NCI-H2107 (cell line): Measurements from ENCODE around the gene CASZ1.
A peak's percentile ranks its signal among the peaks of the same experiment; 100 is the strongest.

Source experiments
- DNase-seq: peaks from one replicate; lab custom pipeline; 2025; lab: John Stamatoyannopoulos, UW

CASZ1 gene, protein sequence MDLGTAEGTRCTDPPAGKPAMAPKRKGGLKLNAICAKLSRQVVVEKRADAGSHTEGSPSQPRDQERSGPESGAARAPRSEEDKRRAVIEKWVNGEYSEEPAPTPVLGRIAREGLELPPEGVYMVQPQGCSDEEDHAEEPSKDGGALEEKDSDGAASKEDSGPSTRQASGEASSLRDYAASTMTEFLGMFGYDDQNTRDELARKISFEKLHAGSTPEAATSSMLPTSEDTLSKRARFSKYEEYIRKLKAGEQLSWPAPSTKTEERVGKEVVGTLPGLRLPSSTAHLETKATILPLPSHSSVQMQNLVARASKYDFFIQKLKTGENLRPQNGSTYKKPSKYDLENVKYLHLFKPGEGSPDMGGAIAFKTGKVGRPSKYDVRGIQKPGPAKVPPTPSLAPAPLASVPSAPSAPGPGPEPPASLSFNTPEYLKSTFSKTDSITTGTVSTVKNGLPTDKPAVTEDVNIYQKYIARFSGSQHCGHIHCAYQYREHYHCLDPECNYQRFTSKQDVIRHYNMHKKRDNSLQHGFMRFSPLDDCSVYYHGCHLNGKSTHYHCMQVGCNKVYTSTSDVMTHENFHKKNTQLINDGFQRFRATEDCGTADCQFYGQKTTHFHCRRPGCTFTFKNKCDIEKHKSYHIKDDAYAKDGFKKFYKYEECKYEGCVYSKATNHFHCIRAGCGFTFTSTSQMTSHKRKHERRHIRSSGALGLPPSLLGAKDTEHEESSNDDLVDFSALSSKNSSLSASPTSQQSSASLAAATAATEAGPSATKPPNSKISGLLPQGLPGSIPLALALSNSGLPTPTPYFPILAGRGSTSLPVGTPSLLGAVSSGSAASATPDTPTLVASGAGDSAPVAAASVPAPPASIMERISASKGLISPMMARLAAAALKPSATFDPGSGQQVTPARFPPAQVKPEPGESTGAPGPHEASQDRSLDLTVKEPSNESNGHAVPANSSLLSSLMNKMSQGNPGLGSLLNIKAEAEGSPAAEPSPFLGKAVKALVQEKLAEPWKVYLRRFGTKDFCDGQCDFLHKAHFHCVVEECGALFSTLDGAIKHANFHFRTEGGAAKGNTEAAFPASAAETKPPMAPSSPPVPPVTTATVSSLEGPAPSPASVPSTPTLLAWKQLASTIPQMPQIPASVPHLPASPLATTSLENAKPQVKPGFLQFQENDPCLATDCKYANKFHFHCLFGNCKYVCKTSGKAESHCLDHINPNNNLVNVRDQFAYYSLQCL (N-terminal part only)

GRCh38 chr1:10796029-10796944 is at the start of gene CASZ1:
TSS of gene CASZ1 (minus strand) at chr1:10796646. CDS start at chr1:10693889, 102,757 bp downstream.
- peak; percentile 90 for DNase-seq

GRCh38 chr1:10843697-10844096 is 47.3 kb upstream of the CASZ1 start:
- DNase-seq = no peak

DNA sequence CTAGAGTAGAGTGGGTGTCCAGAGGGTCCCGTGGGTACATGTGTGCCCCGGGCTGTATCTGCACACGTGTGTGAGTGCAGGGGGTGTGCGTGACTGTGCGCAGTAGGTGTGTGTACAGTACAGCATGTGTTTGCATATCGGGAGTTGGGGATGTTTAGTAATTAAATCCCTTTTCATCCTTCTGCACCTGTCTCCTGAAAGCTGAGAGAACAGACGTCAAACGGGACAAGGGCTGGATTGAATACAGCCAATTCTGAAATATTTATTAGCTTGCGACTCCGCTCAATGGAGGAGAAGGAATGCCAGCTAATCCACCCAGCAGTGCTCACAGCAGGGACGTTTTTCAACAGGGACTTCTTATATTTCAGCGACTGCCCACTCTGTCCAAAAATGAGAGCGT is 44.7 kb upstream of the CASZ1 start:
- DNase-seq = no peak

DNA sequence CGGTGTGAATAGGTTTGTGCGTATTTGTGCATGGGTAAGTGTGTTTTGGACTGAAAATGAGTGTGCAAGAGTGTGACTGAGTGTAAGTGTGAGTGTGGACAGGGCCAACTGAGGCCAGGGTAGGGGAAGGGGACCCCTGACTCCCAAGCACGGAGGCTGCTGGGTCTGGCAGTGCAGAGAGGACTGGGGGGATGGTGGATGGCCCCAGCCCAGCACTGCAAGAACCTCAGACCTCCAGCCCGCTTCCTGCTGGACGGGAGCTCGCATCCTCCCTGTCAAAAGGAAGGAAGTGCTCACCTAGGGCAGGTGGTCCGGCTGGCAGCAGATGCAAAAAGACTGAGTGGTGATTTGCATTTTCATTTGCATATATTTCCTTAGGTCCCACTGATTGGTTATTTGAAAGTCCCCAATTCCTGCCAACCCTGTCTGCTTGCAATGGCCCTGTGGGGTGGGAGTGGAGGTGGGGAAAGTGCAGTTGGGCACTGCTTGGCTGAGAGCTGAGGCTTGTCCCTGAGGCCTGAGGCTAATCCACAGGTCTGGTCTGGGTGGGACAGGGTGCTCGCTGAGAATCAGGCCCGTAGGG is 42.8 kb upstream of the CASZ1 start:
- DNase-seq = no peak

- no peak for DNase-seq
These were observed 42.1 kb upstream of the CASZ1 start for GRCh38 chr1:10838541-10838940.

DNA sequence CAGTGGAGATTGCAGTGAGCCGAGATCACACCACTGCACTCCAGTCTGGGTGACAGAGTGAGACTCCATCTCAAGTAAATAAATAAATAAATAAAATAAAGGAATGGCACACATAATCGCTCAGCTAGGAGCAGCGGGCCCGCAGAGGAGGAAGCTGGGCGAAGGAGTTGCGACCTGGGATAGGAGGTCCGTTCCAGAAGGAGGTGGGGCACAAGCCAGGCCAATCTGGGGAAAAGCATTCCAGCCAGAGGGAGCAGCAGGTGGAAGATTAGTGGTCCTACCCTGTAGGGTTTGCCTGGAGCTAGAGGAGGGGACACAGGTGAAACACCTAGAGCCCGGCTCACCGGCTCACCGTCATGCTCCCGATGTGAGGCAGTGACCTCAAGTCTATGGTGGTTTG is 40.3 kb upstream of the CASZ1 start:
- no peak for DNase-seq

DNA sequence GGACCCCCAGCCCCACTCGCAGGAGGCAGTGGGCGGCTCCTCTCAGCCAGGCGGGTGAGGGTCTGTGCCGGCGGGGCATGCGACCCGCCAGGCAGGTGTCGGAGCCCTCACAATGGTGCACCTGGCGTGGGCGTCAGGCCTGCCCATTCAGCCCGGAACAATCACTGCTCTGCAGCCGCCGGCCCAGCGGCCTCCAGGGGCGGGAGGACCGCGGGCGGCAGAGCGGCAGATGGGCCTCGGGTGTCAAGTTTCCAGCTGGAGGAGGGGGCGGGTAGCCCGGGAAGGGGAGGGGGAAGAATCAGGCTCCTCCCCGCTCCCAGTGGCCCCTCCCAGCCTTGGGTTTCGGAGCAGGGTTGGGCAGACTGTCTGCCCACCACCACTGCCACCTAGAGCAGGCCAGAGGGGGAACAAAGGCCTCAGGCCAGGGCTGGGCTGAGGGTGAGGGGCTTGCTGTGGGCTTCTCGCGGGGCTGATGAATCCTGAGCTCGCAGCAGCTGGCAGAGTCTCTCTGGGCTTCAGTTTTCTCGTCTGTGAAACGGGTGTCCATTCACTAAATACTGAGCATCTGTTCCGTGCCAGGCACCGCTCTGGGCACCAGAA is 39.5 kb upstream of the CASZ1 start:
- DNase-seq = peak; percentile 90

DNA sequence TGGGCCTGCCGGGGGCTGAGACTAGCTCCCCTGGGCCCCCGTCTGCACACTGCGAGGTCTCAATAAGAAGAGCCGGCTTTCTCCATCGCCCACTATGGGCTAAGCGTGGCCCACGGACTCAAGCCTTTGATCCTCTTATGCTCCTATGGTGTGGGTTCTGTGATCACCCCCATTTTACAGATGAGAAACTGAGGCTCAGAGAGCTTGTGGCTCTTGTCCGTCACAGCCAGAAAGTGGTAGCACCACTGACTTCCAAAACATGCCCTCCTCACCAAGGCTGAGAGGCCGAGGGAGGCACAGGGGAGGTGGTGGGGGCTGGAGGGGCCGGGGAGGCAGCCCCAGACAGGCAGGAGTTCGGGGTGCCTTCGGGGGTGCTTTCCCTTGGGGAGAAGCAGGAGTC is 39.0 kb upstream of the CASZ1 start:
- DNase-seq = no peak

GRCh38 chr1:10834770-10835412 is 38.4 kb upstream of the CASZ1 start:
- no peak for DNase-seq

DNA sequence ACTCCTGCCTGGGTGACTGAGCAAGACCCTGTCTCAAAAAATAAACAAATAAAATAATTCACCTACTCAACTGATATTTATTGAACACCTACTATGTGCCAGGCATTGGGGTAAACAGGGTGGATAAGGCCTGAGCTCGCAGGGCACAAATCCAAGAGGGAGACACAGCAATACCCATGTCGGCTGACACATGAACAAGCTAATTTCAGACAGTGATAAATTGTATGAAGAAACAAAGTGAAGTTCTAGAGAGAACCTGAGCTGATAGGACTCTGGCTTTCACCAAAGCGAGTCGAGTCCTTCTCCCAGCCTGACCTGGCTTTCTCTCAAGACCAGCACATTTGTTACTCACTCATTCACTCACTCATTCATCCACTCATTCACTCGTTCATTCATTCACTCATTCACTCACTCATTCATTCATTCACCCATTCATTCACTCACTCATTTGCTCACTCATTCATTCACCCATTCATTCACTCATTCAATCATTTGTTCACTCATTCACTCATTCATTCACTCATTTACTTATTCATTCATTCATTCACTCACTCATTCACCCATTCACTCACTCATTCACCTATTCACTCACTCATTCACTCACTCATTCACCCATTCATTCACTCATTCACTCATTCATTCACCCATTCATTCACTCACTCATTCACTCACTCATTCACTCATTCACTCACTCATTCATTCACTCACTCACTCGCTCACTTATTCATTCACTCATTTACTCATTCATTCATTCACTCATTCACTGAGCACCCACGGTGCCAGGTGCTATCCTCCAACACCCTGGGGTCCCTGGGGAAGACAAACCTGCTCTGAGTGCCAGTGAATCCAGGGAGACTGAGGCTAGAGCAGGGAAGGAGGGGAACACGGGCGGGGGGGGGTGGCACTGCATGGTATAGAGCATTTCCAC is 37.4 kb upstream of the CASZ1 start:
- DNase-seq = no peak

GRCh38 chr1:10832703-10833102 is 36.3 kb upstream of the CASZ1 start:
- DNase-seq = no peak

DNA sequence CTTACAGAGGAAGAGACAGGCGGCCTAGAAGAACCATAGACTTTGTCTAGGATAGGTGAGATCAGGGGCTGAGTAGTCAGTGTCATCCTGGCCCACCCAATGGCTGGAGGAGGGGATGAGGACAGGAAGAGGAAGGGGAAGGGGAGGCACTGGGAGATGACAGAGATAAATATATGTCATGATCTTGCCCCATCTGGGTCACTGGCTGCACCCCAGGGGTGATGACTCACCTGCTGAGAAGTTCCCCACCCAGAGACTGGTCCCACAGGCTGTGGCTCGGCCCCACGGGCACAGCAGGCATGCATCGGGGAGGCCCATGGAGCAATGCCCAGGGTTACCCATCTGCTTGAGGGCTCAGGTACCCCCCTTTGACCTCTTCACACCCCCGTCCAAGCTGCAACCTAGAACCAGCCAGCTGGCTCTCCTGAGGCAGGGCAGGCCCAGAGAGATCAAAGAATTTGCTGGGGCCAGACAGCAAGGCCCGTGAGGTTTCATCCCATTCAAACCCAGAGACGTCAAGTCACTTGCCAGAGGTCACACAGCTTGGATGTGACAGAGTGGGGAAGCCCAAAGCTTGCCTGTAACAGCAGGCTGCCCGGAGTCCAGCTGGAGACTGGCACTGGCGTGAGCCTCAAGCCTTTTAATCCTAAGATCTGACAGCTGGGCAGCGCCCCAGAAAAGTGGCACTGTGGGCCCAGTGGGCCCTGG is 34.7 kb upstream of the CASZ1 start:
- DNase-seq = no peak

DNA sequence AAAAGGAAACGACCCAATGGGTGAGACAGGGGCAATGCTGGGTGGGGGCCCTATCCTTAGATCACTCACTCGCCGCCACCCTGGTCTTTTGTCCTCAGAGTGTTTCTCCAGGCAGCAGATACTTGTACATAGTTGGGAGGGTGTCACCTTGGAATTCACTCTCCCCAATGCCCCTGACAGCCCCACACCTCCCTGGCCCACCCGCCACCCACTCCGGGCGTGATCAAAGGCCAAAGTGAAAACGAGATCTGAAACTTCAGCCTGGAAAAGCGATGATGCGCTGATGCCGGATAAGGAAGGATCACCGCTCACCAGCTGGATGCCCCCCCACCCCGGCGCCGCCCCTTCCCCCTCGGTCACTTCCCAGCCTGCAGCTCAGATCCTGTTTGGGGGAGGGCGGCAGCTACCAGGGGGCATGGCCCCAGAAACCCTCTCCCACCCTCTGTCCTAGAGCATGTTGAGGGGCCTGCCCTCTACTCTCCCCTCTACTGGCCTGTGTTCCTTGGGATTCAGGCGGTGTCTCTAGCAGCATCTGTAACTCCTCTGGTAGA is 33.6 kb upstream of the CASZ1 start:
- DNase-seq = no peak

GRCh38 chr1:10829067-10829818 is 32.8 kb upstream of the CASZ1 start:
- no peak for DNase-seq

GRCh38 chr1:10827377-10828333 is 31.2 kb upstream of the CASZ1 start:
- DNase-seq = no peak

- DNase-seq = no peak
These were observed 29.1 kb upstream of the CASZ1 start for GRCh38 chr1:10825592-10825991.
